Measurements from ENCODE around the gene MTG1.
"Not testable (repeated sequence)": the region's sequence is repeated elsewhere in the genome, so short reads cannot be mapped to it uniquely, and the experiment has no call there.

The MTG1 gene

GRCh38 chr10:133441356-133441755, 47.4 kb downstream of the MTG1 start:
- H3K4me3 ChIP-seq (ENCODE audit: low read depth in 1 of 2, low read length in 2 of 2); H3K27ac ChIP-seq (ENCODE audit: low read length); H3K4me1 ChIP-seq (ENCODE audit: control insufficient read depth in 1 of 2, insufficient read depth in 2 of 2, low read length in 2 of 2); H3K27me3 ChIP-seq (ENCODE audit: low read depth, low read length); H3K9me3 ChIP-seq (ENCODE audit: control insufficient read depth in 1 of 2, low read length in 2 of 2); H3K36me3 ChIP-seq (ENCODE audit: control insufficient read depth in 1 of 2, insufficient read depth in 2 of 2, low read length in 2 of 2): not testable (repeated sequence)

GRCh38 chr10:133441780-133442179, 47.8 kb downstream of the MTG1 start:
- Histone ChIP-seq H3K27ac (ENCODE audit: low read length) (no peak overlapping the region), H3K9me3 (ENCODE audit: control insufficient read depth in 1 of 2, low read length in 2 of 2) (peaks cover 2 to 7% of the 10 kb centered on the region in 2 donors), H3K27me3 (ENCODE audit: low read depth, low read length) (no peaks in the 10 kb centered on the region), H3K36me3 (ENCODE audit: control insufficient read depth in 1 of 2, insufficient read depth in 2 of 2, low read length in 2 of 2) (peaks cover 4% of the 10 kb centered on the region in 2 donors), H3K4me1 (ENCODE audit: control insufficient read depth in 1 of 2, insufficient read depth in 2 of 2, low read length in 2 of 2) (no peaks in the 10 kb centered on the region), H3K4me3 (ENCODE audit: low read depth in 1 of 2, low read length in 2 of 2) (no peak overlapping the region)

GRCh38 chr10:133442191-133442966, 48.4 kb downstream of the MTG1 start:
- Histone ChIP-seq H3K27ac (ENCODE audit: low read length) (no peak overlapping the region), H3K4me1 (ENCODE audit: control insufficient read depth in 1 of 2, insufficient read depth in 2 of 2, low read length in 2 of 2) (no peaks in the 10 kb centered on the region), H3K9me3 (ENCODE audit: control insufficient read depth in 1 of 2, low read length in 2 of 2) (peaks cover 5 to 12% of the 10 kb centered on the region in 2 donors), H3K4me3 (ENCODE audit: low read depth in 1 of 2, low read length in 2 of 2) (no peak overlapping the region), H3K27me3 (ENCODE audit: low read depth, low read length) (no peaks in the 10 kb centered on the region), H3K36me3 (ENCODE audit: control insufficient read depth in 1 of 2, insufficient read depth in 2 of 2, low read length in 2 of 2) (peaks cover 4% of the 10 kb centered on the region in 2 donors)

GRCh38 chr10:133442967-133443924, 49.3 kb downstream of the MTG1 start:
- Histone ChIP-seq H3K9me3 (ENCODE audit: control insufficient read depth in 1 of 2, low read length in 2 of 2) (peaks cover 5 to 20% of the 10 kb centered on the region in 2 donors), H3K27ac (ENCODE audit: low read length) (no peak overlapping the region), H3K4me3 (ENCODE audit: low read depth in 1 of 2, low read length in 2 of 2) (no peak overlapping the region), H3K4me1 (ENCODE audit: control insufficient read depth in 1 of 2, insufficient read depth in 2 of 2, low read length in 2 of 2) (no peaks in the 10 kb centered on the region), H3K36me3 (ENCODE audit: control insufficient read depth in 1 of 2, insufficient read depth in 2 of 2, low read length in 2 of 2) (peaks cover 4% of the 10 kb centered on the region in 2 donors), H3K27me3 (ENCODE audit: low read depth, low read length) (no peaks in the 10 kb centered on the region)

- Histone ChIP-seq H3K4me3 (ENCODE audit: low read depth in 1 of 2, low read length in 2 of 2) (no peak overlapping the region), H3K27me3 (ENCODE audit: low read depth, low read length) (no peaks in the 10 kb centered on the region), H3K27ac (ENCODE audit: low read length) (no peak overlapping the region), H3K36me3 (ENCODE audit: control insufficient read depth in 1 of 2, insufficient read depth in 2 of 2, low read length in 2 of 2) (peaks cover 4% of the 10 kb centered on the region in 2 donors), H3K4me1 (ENCODE audit: control insufficient read depth in 1 of 2, insufficient read depth in 2 of 2, low read length in 2 of 2) (no peaks in the 10 kb centered on the region), H3K9me3 (ENCODE audit: control insufficient read depth in 1 of 2, low read length in 2 of 2) (peaks cover 5 to 28% of the 10 kb centered on the region in 2 donors)
Observed at GRCh38 chr10:133444342-133445267, 50.6 kb downstream of the MTG1 start.

- Histone ChIP-seq H3K27me3 (ENCODE audit: low read depth, low read length) (no peaks in the 10 kb centered on the region), H3K36me3 (ENCODE audit: control insufficient read depth in 1 of 2, insufficient read depth in 2 of 2, low read length in 2 of 2) (peaks cover 4% of the 10 kb centered on the region in 2 donors), H3K4me3 (ENCODE audit: low read depth in 1 of 2, low read length in 2 of 2) (no peak overlapping the region), H3K27ac (ENCODE audit: low read length) (no peak overlapping the region), H3K9me3 (ENCODE audit: control insufficient read depth in 1 of 2, low read length in 2 of 2) (peaks cover 5 to 28% of the 10 kb centered on the region in 2 donors), H3K4me1 (ENCODE audit: control insufficient read depth in 1 of 2, insufficient read depth in 2 of 2, low read length in 2 of 2) (no peaks in the 10 kb centered on the region)
Observed at GRCh38 chr10:133445268-133445732, 51.3 kb downstream of the MTG1 start.

GRCh38 chr10:133445751-133446708, 52.1 kb downstream of the MTG1 start:
- H3K9me3 ChIP-seq (ENCODE audit: control insufficient read depth in 1 of 2, low read length in 2 of 2), result peaks cover 5 to 28% of the 10 kb centered on the region in 2 donors
- H3K27ac ChIP-seq (ENCODE audit: low read length), result no peak overlapping the region
- H3K36me3 ChIP-seq (ENCODE audit: control insufficient read depth in 1 of 2, insufficient read depth in 2 of 2, low read length in 2 of 2), result peaks cover 0 to 4% of the 10 kb centered on the region in 2 donors
- no peak overlapping the region for H3K4me3 ChIP-seq (ENCODE audit: low read depth in 1 of 2, low read length in 2 of 2)
- H3K4me1 ChIP-seq (ENCODE audit: control insufficient read depth in 1 of 2, insufficient read depth in 2 of 2, low read length in 2 of 2), result no peaks in the 10 kb centered on the region
- H3K27me3 ChIP-seq (ENCODE audit: low read depth, low read length), result no peaks in the 10 kb centered on the region

GRCh38 chr10:133446979-133447378, 53.0 kb downstream of the MTG1 start:
- no peak overlapping the region for H3K4me3 ChIP-seq (ENCODE audit: low read depth in 1 of 2, low read length in 2 of 2)
- peaks cover 0 to 4% of the 10 kb centered on the region in 2 donors for H3K36me3 ChIP-seq (ENCODE audit: control insufficient read depth in 1 of 2, insufficient read depth in 2 of 2, low read length in 2 of 2)
- no peaks in the 10 kb centered on the region for H3K27me3 ChIP-seq (ENCODE audit: low read depth, low read length)
- H3K9me3 ChIP-seq (ENCODE audit: control insufficient read depth in 1 of 2, low read length in 2 of 2), result peaks cover 5 to 33% of the 10 kb centered on the region in 2 donors
- no peak overlapping the region for H3K27ac ChIP-seq (ENCODE audit: low read length)
- H3K4me1 ChIP-seq (ENCODE audit: control insufficient read depth in 1 of 2, insufficient read depth in 2 of 2, low read length in 2 of 2), result no peaks in the 10 kb centered on the region

GRCh38 chr10:133448120-133448519, 54.2 kb downstream of the MTG1 start:
- Histone ChIP-seq H3K4me1 (ENCODE audit: control insufficient read depth in 1 of 2, insufficient read depth in 2 of 2, low read length in 2 of 2) (no peaks in the 10 kb centered on the region), H3K27ac (ENCODE audit: low read length) (no peak overlapping the region), H3K36me3 (ENCODE audit: control insufficient read depth in 1 of 2, insufficient read depth in 2 of 2, low read length in 2 of 2) (peaks cover 0 to 1% of the 10 kb centered on the region in 2 donors), H3K27me3 (ENCODE audit: low read depth, low read length) (no peaks in the 10 kb centered on the region), H3K4me3 (ENCODE audit: low read depth in 1 of 2, low read length in 2 of 2) (no peak overlapping the region), H3K9me3 (ENCODE audit: control insufficient read depth in 1 of 2, low read length in 2 of 2) (peaks cover 5 to 33% of the 10 kb centered on the region in 2 donors)

GRCh38 chr10:133451346-133451745, 57.4 kb downstream of the MTG1 start:
- H3K27ac ChIP-seq (ENCODE audit: low read length), result no peak overlapping the region
- H3K9me3 ChIP-seq (ENCODE audit: control insufficient read depth in 1 of 2, low read length in 2 of 2), result peaks cover 5 to 31% of the 10 kb centered on the region in 2 donors
- H3K36me3 ChIP-seq (ENCODE audit: control insufficient read depth in 1 of 2, insufficient read depth in 2 of 2, low read length in 2 of 2), result no peaks in the 10 kb centered on the region
- H3K27me3 ChIP-seq (ENCODE audit: low read depth, low read length), result no peaks in the 10 kb centered on the region
- H3K4me1 ChIP-seq (ENCODE audit: control insufficient read depth in 1 of 2, insufficient read depth in 2 of 2, low read length in 2 of 2), result no peaks in the 10 kb centered on the region
- H3K4me3 ChIP-seq (ENCODE audit: low read depth in 1 of 2, low read length in 2 of 2), result no peak overlapping the region
